C4-2B (cell line): ENCODE data around the gene PCNT.

Source experiments
- H3K27ac ChIP-seq: fragments of 450-650 bp; 2 replicates; pipeline ENCODE4 v1.5.1; 2017
- ZFX ChIP-seq: fragments of 450-650 bp; IDR thresholded peaks from 2 replicates; pipeline ENCODE4 v1.6.1; 2017
- TF ChIP-seq, protein P1 (sequence below): fragments of 450-650 bp; conservative IDR thresholded peaks from 2 replicates; pipeline ENCODE4 v1.5.1; 2017; ENCODE audit warnings: mild to moderate bottlenecking

The PCNT gene

DNA sequence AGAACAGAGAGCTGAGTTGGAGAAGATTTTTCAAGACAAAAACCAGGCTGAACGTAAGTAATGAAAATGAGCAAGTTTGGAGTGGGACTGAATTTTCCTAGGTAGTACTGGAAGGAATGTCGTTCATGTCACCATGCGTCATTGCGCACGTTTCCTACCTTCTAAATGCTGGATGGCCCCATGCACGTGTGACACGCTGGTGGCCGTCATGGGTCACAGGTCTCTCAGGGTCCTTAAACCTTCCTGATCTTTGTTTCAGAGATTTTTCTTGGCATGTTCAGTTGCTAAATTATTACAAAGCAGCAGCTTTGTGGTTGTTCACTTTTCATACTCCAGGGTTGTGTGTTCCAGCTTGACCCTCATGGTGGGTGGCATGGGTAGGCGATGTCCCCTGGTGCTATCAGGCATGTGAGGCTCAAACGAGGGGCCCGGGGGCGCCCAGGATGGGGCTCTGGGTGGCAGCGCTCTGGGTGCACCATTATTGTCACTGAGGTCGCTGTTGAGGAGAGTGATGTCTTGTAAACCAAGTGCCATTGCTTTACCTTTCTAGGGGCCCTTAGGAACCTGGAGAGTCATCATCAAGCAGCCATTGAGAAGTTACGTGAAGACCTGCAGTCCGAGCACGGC lies 25.3 kb downstream of the PCNT start:
- TF ChIP-seq, protein P1, sequence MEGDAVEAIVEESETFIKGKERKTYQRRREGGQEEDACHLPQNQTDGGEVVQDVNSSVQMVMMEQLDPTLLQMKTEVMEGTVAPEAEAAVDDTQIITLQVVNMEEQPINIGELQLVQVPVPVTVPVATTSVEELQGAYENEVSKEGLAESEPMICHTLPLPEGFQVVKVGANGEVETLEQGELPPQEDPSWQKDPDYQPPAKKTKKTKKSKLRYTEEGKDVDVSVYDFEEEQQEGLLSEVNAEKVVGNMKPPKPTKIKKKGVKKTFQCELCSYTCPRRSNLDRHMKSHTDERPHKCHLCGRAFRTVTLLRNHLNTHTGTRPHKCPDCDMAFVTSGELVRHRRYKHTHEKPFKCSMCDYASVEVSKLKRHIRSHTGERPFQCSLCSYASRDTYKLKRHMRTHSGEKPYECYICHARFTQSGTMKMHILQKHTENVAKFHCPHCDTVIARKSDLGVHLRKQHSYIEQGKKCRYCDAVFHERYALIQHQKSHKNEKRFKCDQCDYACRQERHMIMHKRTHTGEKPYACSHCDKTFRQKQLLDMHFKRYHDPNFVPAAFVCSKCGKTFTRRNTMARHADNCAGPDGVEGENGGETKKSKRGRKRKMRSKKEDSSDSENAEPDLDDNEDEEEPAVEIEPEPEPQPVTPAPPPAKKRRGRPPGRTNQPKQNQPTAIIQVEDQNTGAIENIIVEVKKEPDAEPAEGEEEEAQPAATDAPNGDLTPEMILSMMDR: no peak
- no peak for TF ChIP-seq ZFX
- H3K27ac ChIP-seq: no peak overlapping the region

DNA sequence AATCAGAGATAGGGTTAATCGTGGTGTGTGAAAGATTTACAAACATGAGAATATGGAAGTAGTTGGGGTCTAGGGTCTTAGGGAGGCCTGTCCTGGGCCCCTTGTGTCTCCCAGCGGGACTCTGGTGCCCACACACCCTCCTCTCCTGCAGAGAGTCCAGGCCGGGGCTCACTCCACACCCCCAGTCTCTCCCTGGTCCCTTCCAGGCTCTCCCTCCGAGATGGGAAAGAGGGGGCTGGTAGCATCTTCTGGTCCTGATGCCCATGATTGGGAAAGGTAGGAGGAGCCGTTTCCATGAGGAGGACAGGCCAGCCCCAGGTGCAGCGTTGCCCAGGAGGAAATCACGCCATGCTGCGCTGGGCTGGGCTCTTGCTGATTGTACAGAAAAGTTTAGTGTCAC lies 26.6 kb downstream of the PCNT start:
- peak overlapping the region; percentile 31; the same call in 1 of the 2 replicates for H3K27ac ChIP-seq
- TF ChIP-seq, protein P1: no peak
- TF ChIP-seq ZFX: no peak

DNA sequence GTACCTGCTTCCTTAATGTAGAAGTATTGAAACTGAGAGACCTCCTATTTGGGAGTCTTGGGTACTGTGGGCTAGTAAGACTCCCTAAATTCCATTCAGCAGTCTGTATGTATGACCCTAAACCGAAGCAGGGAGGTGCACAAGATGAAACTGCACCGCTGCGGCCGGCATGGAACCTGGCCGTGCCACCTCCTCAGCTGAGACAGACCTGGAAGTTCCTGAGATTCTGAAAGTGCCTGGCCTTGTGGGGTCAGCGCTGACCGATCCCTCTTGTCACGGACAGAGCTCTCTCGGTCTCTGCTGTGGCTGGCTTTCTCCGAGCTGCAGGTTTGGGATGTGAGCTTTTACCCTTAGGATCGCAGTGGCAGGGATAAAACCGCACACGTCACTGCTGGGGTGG lies 27.0 kb downstream of the PCNT start:
- peak overlapping the region; percentile 31 for H3K27ac ChIP-seq
- TF ChIP-seq, protein P1: no peak
- TF ChIP-seq ZFX: no peak

DNA sequence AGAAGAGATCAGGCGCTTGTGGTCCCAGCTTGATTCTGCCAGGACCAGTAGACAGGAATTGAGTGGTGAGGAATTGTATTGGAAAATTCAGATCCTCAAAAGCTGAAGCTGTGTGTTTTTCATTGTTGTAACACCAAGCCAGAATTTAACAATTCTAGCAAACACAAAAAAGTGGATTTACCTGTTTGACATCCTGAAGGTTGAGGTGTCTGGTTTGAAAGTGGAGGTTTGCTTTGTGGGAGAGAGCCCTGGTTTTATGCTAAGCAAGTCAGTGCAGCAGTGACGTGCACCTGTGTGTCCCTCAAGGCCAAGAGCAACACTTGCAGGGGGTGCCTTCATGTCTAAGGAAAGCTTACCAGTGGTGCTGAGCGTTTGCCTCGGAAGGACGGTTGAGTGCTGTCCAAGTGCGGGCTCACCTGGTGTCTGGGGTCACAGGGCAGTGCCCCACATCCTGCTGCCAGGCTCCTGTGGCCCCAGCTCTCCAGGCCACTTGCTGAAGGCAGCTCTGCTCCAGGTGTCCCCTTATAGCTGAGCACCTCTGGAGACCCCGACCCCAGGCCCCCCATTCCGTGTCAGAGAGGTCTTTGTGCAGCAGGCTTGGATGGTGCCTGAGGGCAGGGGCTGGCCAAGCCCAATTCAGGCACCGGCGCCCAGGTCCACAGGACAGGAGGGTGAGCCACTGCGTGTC lies 27.7 kb downstream of the PCNT start:
- no peak for TF ChIP-seq ZFX
- TF ChIP-seq, protein P1: no peak

DNA sequence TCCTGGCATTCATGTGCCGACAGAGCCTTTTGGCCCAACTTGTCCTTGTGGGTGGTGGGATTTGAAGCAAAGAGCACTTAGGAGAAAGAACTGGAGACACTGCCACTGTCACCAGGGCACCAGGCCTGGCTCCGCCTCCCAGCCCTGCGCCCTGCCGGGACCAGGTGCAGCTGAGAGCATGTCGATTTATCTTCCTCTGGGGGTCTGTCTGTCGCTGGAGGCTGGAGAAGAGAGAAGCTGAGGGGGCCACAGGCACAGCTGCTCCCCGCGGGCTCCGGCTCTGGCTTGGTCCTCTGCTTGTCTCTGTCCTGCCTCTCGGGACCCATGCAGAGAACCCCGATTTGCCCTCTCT lies 28.2 kb downstream of the PCNT start:
- TF ChIP-seq ZFX: no peak
- TF ChIP-seq, protein P1: no peak
- peak overlapping the region; percentile 31; the same call in 1 of the 2 replicates for H3K27ac ChIP-seq

More for the DNA sequence above, 27.7 kb downstream of the PCNT start:
- peak overlapping the region; percentile 31 for H3K27ac ChIP-seq

DNA sequence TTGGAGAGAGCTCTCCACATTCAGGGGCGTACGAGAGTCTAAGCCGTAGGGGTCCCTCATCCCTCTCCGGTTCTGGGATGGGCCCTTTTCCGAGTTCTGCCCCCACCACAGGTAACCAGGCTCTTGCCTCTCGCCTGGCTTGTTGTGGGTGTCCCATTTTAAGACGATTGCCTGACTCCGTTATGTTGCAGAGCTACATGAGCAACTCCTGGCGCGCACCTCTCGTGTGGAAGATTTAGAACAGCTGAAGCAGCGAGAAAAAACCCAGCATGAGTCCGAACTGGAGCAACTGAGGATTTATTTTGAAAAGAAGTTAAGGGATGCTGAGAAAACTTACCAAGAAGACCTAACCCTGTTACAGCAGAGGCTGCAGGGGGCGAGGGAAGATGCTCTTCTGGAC lies 29.0 kb downstream of the PCNT start:
- no peak for TF ChIP-seq ZFX
- TF ChIP-seq, protein P1: no peak
- no peak overlapping the region for H3K27ac ChIP-seq

DNA sequence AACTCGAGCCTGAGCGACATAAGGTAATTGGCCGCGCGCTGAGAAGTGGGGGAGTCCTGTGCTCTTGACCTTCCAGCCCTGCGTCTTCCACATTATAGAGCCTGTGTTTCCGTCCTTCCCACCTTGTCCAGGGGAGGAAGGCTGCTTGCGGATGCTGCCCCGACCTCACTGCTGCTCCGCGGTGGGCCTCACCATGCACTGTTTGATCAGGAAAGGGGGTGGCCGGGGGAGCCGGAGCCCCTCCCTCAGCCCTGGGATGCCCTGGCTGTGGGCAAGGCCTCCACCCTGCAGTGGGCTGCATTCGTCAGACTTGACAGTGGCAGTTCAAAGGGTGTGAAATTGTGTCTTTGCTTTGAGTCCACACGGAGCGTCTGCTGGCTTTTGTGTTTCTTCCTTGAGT lies 30.1 kb downstream of the PCNT start:
- no peak overlapping the region for H3K27ac ChIP-seq
- TF ChIP-seq, protein P1: no peak
- no peak for TF ChIP-seq ZFX
